Keratinocyte (primary cell): Measurements from ENCODE around the gene KMT2A. TPM values are rescaled to one million over a fixed set of nuclear protein-coding genes. Genes with fewer than 3 reads are reported as not detected.

Experiments
- DNase-seq: peaks from one replicate; pipeline ENCODE4 v3.0.0-alpha.2; 2011; ENCODE audit warnings: low read depth, missing footprints, low spot score
- FAIRE-seq: peaks from 2 replicates; lab custom pipeline; 2011; peaks lifted over from hg19 to GRCh38; lab: Jason Lieb, UNC
- H2AFZ ChIP-seq: 2 replicates; pipeline ENCODE4 v1.6.0; 2012; ENCODE audit warnings: low read length, control low read depth, inconsistent platforms; ENCODE audit not compliant: control insufficient read depth
- H3K27ac ChIP-seq: 2 replicates; pipeline ENCODE4 v1.5.1; 2011; ENCODE audit warnings: low read length; ENCODE audit not compliant: control insufficient read depth, insufficient read depth
- H3K27me3 ChIP-seq: 3 replicates; pipeline ENCODE4 v1.6.0; 2011; ENCODE audit warnings: low read length; ENCODE audit not compliant: control insufficient read depth, insufficient read depth; ENCODE audit errors: extremely low read depth
- H3K36me3 ChIP-seq, 2 experiments: 2 replicates in 1 of 2; 3 replicates in 1 of 2; pipeline ENCODE4 v1.5.1; 2011; ENCODE audit warnings: low read length in 2 of 2, mild to moderate bottlenecking in 1 of 2; ENCODE audit not compliant: control insufficient read depth in 2 of 2, insufficient read depth in 2 of 2; ENCODE audit errors: extremely low read depth in 1 of 2
- H3K4me1 ChIP-seq: 3 replicates; pipeline ENCODE4 v1.5.1; 2011; ENCODE audit warnings: low read length; ENCODE audit not compliant: control insufficient read depth, insufficient read depth; ENCODE audit errors: extremely low read depth
- H3K4me2 ChIP-seq: 3 replicates; pipeline ENCODE4 v1.6.0; 2011; ENCODE audit warnings: low read depth, low read length; ENCODE audit not compliant: control insufficient read depth, insufficient read depth; ENCODE audit errors: extremely low read depth
- H3K4me3 ChIP-seq, 3 experiments: fragments of 200-600 bp in 1 of 3; sonication (generic) in 1 of 3; 2 replicates in 2 of 3; 3 replicates in 1 of 3; pipeline ENCODE4 v1.5.1; 2011 to 2016; ENCODE audit warnings: low read length in 3 of 3, mild to moderate bottlenecking in 3 of 3, control low read depth in 2 of 3, inconsistent platforms in 1 of 3, low read depth in 1 of 3, mixed read lengths in 1 of 3, mixed run types in 1 of 3, moderate library complexity in 1 of 3; ENCODE audit not compliant: control insufficient read depth in 2 of 3, insufficient read depth in 2 of 3; ENCODE audit errors: extremely low read depth in 1 of 3
- H3K79me2 ChIP-seq: 2 replicates; pipeline ENCODE4 v1.6.0; 2012; ENCODE audit warnings: low read length; ENCODE audit not compliant: control insufficient read depth, insufficient read depth
- H3K9ac ChIP-seq: 3 replicates; pipeline ENCODE4 v1.6.0; 2011; ENCODE audit warnings: low read length; ENCODE audit not compliant: control insufficient read depth, insufficient read depth; ENCODE audit errors: extremely low read depth
- H3K9me1 ChIP-seq: 3 replicates; pipeline ENCODE4 v1.6.0; 2011; ENCODE audit warnings: low read length; ENCODE audit not compliant: control insufficient read depth, insufficient read depth; ENCODE audit errors: extremely low read depth
- H3K9me3 ChIP-seq: 2 replicates; pipeline ENCODE4 v1.5.1; 2012; ENCODE audit warnings: low read depth, low read length; ENCODE audit not compliant: control insufficient read depth
- H4K20me1 ChIP-seq: 3 replicates; pipeline ENCODE4 v1.6.0; 2011; ENCODE audit warnings: low read length; ENCODE audit not compliant: control insufficient read depth, insufficient read depth; ENCODE audit errors: extremely low read depth
- CTCF ChIP-seq, 3 experiments: IDR thresholded peaks in 1 of 3; conservative IDR thresholded peaks in 1 of 3; optimal IDR thresholded peaks in 1 of 3; 2 replicates in 2 of 3; 3 replicates in 1 of 3; pipeline versions ENCODE3 to v1.5.1; 2011; ENCODE audit warnings: low read length in 3 of 3, mild to moderate bottlenecking in 3 of 3, moderate library complexity in 2 of 3, control low read depth in 1 of 3, inconsistent platforms in 1 of 3; ENCODE audit not compliant: insufficient read depth in 2 of 3; ENCODE audit errors: extremely low read depth in 1 of 3
- EZH2 ChIP-seq: IDR thresholded peaks from one replicate; pipeline ENCODE4 v1.6.1; 2012; ENCODE audit warnings: inconsistent platforms, mild to moderate bottlenecking, low read length, moderate library complexity
- dilution Hi-C: fragments of 300-500 bp; cut with MboI; formaldehyde crosslinking; loops from one replicate; pipeline ENCODE4 v1.7.0; 2020; ENCODE audit warnings: low sequenced_read_pairs; ENCODE audit not compliant: extremely low pct_ligation_motif_present
- polyA plus RNA-seq, 5 experiments: library from polyadenylated mRNA; depleted of rRNA in 3 of 5; stranded (reverse) in 3 of 5; stranded (forward) in 1 of 5; unstranded in 1 of 5; fragments of >200 nt; gene quantifications; 1 replicate in 1 of 5; 2 replicates in 3 of 5; 3 replicates in 1 of 5; pipeline versions ENCODE4 v1.2.1 to v1.2.3, GENCODE V29; 2011 to 2012; ENCODE audit warnings: missing spikeins in 2 of 5, low read depth in 1 of 5, low replicate concordance in 1 of 5

KMT2A gene
- polyA plus RNA-seq, 1 donor (not counting 4 experiments of a cell fraction or from before 2014, with no cell fraction given): 11.7 TPM

GRCh38 chr11:118491041-118491440 is 54.7 kb downstream of the KMT2A start:
- no peak overlapping the region for H3K9ac ChIP-seq
- no peak overlapping the region for H3K27ac ChIP-seq
- no peaks in the 10 kb centered on the region for H3K4me1 ChIP-seq
- H3K9me3 ChIP-seq: no peaks in the 10 kb centered on the region
- no peak overlapping the region for H2AFZ ChIP-seq
- no peak for DNase-seq
- dilution Hi-C loops: no loop called here
- no peaks in the 10 kb centered on the region for H4K20me1 ChIP-seq
- no peak overlapping the region for H3K4me3 ChIP-seq
- no peaks in the 10 kb centered on the region for H3K79me2 ChIP-seq
- H3K9me1 ChIP-seq: no peaks in the 10 kb centered on the region
- TF ChIP-seq EZH2 (no peak), CTCF (optimal IDR thresholded peaks at IDR 0.05 in 1 of 3, IDR thresholded peaks at IDR 0.05 in 1 of 3, conservative IDR thresholded peaks at IDR 0.05 in 1 of 3; ENCODE audit: extremely low read depth in 1 of 3, insufficient read depth in 2 of 3, low read length in 3 of 3) (no peak)
- H3K4me2 ChIP-seq: no peak overlapping the region
- peaks cover 13 to 31% of the 10 kb centered on the region in 2 experiments for H3K36me3 ChIP-seq
- FAIRE-seq: no peak
- H3K27me3 ChIP-seq: no peaks in the 10 kb centered on the region

- no peaks in the 10 kb centered on the region for H3K9me1 ChIP-seq
- H3K36me3 ChIP-seq: peaks cover 30 to 48% of the 10 kb centered on the region in 2 experiments
- H3K4me3 ChIP-seq: no peak overlapping the region
- no peak overlapping the region for H3K9ac ChIP-seq
- no peaks in the 10 kb centered on the region for H3K4me1 ChIP-seq
- dilution Hi-C loops: no loop called here
- DNase-seq (no peak), FAIRE-seq (no peak)
- H3K27ac ChIP-seq: no peak overlapping the region
- no peaks in the 10 kb centered on the region for H3K27me3 ChIP-seq
- H4K20me1 ChIP-seq: no peaks in the 10 kb centered on the region
- no peaks in the 10 kb centered on the region for H3K79me2 ChIP-seq
- no peak for TF ChIP-seq CTCF (optimal IDR thresholded peaks at IDR 0.05 in 1 of 3, IDR thresholded peaks at IDR 0.05 in 1 of 3, conservative IDR thresholded peaks at IDR 0.05 in 1 of 3; ENCODE audit: extremely low read depth in 1 of 3, insufficient read depth in 2 of 3, low read length in 3 of 3)
- TF ChIP-seq EZH2: no peak
- H3K4me2 ChIP-seq: no peak overlapping the region
- H3K9me3 ChIP-seq: no peaks in the 10 kb centered on the region
- H2AFZ ChIP-seq: no peak overlapping the region
Observed at GRCh38 chr11:118497831-118498230, 61.5 kb downstream of the KMT2A start.
